GM12878 (cell line): ENCODE measurements around the gene MIER3. TPM values are rescaled to one million over a fixed set of nuclear protein-coding genes. Genes with fewer than 3 reads are reported as not detected.
A peak's percentile ranks its signal among the peaks of the same experiment; 100 is the strongest.

ENCODE experiments used
- CUX1 ChIP-seq: IDR thresholded peaks from 2 replicates; pipeline ENCODE4 v1.6.1; 2012; ENCODE audit warnings: improper control_type of control experiment, low read depth, low read length; ENCODE audit not compliant: insufficient replicate concordance
- KLF5 ChIP-seq: fragments of 450-650 bp; IDR thresholded peaks from 2 replicates; pipeline ENCODE4 v1.6.1; 2014; ENCODE audit warnings: mild to moderate bottlenecking; ENCODE audit not compliant: partially characterized antibody
- MEF2B ChIP-seq: fragments of 450-650 bp; IDR thresholded peaks from 2 replicates; pipeline ENCODE4 v1.6.1; 2018; ENCODE audit warnings: mild to moderate bottlenecking, moderate library complexity; ENCODE audit not compliant: partially characterized antibody, poor library complexity, severe bottlenecking
- MLLT1 ChIP-seq: fragments of 450-650 bp; IDR thresholded peaks from 2 replicates; pipeline ENCODE4 v1.6.1; 2016; ENCODE audit warnings: mild to moderate bottlenecking
- MTA2 ChIP-seq: fragments of 450-650 bp; IDR thresholded peaks from 2 replicates; pipeline ENCODE4 v1.6.1; 2016; ENCODE audit warnings: low read depth, mild to moderate bottlenecking, moderate library complexity
- ZNF687 ChIP-seq: fragments of 450-650 bp; IDR thresholded peaks from 2 replicates; pipeline ENCODE4 v1.6.1; 2017; ENCODE audit warnings: mild to moderate bottlenecking, moderate library complexity
- polyA plus RNA-seq, 11 experiments: library from polyadenylated mRNA; depleted of rRNA in 4 of 11; unstranded in 6 of 11; stranded (reverse) in 5 of 11; fragments of >200 nt; fragmentation: Nextera tagmentation in 4 of 11; fragmentation: Illumina TruSeq in 1 of 11; extraction: Ambion mirVana in 4 of 11; extraction: Trizol in 1 of 11; gene quantifications; 1 replicate in 1 of 11; 2 replicates in 10 of 11; pipeline versions ENCODE4 v1.2.1 to v1.2.3, GENCODE V29; 2011 to 2016; ENCODE audit warnings: inconsistent platforms in 2 of 11, missing spikeins in 2 of 11, low read depth in 1 of 11
- total RNA-seq, 4 experiments: library from RNA; depleted of rRNA in 3 of 4; stranded (reverse); fragments of >200 nt in 3 of 4; fragmentation: Illumina TruSeq in 1 of 4; extraction: Trizol in 1 of 4; gene quantifications; 2 replicates each; pipeline versions ENCODE4 v1.2.1 to v1.2.3, GENCODE V29; 2013 to 2021

Gene MIER3
- total and polyA plus RNA-seq, 10 of the 15 experiments (the other 5 are each of a cell fraction or from before 2014, with no cell fraction given), result 2.9 to 14.6 (median 7.2) TPM

- TF ChIP-seq CUX1, result no peak
- TF ChIP-seq MTA2, result no peak
- TF ChIP-seq MEF2B, result peak; percentile 90
- no peak for TF ChIP-seq ZNF687
- TF ChIP-seq MLLT1, result no peak
- no peak for TF ChIP-seq KLF5
These were observed 587 bp downstream of the MIER3 start (continued) for GRCh38 chr5:56951126-56951945.
